Measurements from ENCODE around the gene SLC22A7. TPM values are rescaled to one million over a fixed set of nuclear protein-coding genes. Genes with fewer than 3 reads are reported as not detected.

SLC22A7 gene
- total RNA-seq, 2 experiments from 2014 or later, result not detected

DNA sequence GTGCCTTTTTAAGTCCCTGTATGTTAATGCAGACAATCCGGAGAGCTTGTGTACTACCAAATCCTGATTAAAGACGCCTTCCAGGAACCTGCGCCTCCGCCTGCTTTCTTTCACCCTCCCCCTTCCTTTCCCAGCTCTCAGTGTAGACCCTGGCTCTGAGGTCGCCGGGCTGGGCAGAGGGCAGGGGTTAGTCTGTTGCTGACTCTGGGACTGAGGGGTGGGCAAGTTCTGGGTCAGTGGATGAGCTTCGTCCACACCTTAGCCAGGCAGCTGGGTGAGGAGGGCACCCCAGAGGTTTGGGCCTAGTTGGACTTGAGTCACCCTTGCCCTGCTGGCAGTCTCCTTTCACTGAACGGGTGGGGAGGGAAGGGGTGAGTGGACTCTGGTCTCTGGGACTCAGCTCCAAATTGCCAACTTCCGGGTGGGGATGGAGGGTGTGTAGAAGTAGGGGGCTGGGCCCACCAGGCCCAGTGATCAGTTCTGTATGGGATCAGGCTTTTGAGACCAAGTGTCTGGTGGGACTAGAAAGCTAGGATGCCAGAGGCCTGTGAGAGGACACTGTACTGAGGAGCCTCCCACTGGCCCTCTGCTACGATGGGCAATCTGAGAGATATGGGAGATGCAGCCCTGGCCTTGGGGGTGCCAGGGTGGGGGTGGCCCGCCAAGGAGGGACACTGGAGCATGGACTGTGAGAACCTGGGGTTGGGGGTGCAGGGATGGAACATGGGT lies 21.3 kb upstream of the SLC22A7 start:
- H3K9me3 Mint-ChIP-seq, result no peaks in the 10 kb centered on the region
- intact Hi-C loops (cut with micrococcal nuclease), result no loop called here
- H3K4me1 Mint-ChIP-seq (ENCODE audit: low read depth), result peaks cover 8% of the 10 kb centered on the region
- ATAC-seq, result no peak
- POLR2A ChIA-PET, result no interaction called here
- no peak overlapping the region for H3K27ac Mint-ChIP-seq
- TF ChIP-seq, protein P1, sequence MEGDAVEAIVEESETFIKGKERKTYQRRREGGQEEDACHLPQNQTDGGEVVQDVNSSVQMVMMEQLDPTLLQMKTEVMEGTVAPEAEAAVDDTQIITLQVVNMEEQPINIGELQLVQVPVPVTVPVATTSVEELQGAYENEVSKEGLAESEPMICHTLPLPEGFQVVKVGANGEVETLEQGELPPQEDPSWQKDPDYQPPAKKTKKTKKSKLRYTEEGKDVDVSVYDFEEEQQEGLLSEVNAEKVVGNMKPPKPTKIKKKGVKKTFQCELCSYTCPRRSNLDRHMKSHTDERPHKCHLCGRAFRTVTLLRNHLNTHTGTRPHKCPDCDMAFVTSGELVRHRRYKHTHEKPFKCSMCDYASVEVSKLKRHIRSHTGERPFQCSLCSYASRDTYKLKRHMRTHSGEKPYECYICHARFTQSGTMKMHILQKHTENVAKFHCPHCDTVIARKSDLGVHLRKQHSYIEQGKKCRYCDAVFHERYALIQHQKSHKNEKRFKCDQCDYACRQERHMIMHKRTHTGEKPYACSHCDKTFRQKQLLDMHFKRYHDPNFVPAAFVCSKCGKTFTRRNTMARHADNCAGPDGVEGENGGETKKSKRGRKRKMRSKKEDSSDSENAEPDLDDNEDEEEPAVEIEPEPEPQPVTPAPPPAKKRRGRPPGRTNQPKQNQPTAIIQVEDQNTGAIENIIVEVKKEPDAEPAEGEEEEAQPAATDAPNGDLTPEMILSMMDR (IDR thresholded peaks at IDR 0.05), result no peak
- H3K36me3 Mint-ChIP-seq (ENCODE audit: low read depth), result no peaks in the 10 kb centered on the region
- no peak for DNase-seq
- peaks cover 37% of the 10 kb centered on the region for H3K27me3 Mint-ChIP-seq
- CTCF ChIA-PET, result no interaction called here
- H3K4me3 Mint-ChIP-seq, result no peak overlapping the region

DNA sequence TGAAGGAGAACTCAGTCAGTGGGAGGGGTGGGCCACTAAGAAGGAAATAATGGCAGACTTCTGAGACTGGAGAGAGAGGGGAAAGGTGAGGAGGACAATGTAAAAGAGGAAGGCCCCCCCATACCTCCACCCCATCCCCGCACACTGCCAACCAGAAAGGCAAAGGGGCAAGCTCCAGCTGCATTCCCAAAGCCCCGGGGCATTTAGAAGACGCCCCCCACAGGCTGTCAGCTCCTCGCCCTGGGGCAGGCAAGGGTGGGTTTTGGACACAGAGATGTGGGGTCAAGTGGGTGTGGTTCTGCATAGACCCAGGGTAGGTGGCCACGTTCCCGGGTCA lies 20.8 kb upstream of the SLC22A7 start:
- Mint-ChIP-seq H3K4me3 (no peak overlapping the region), H3K9me3 (no peaks in the 10 kb centered on the region), H3K36me3 (ENCODE audit: low read depth) (no peaks in the 10 kb centered on the region), H3K4me1 (ENCODE audit: low read depth) (peaks cover 8% of the 10 kb centered on the region), H3K27ac (no peak overlapping the region), H3K27me3 (peaks cover 34% of the 10 kb centered on the region)
- intact Hi-C loops (cut with micrococcal nuclease), result no loop called here
- DNase-seq, result no peak
- ChIA-PET POLR2A (no interaction called here), CTCF (no interaction called here)
- TF ChIP-seq, protein P1 (IDR thresholded peaks at IDR 0.05), result no peak
- no peak for ATAC-seq

DNA sequence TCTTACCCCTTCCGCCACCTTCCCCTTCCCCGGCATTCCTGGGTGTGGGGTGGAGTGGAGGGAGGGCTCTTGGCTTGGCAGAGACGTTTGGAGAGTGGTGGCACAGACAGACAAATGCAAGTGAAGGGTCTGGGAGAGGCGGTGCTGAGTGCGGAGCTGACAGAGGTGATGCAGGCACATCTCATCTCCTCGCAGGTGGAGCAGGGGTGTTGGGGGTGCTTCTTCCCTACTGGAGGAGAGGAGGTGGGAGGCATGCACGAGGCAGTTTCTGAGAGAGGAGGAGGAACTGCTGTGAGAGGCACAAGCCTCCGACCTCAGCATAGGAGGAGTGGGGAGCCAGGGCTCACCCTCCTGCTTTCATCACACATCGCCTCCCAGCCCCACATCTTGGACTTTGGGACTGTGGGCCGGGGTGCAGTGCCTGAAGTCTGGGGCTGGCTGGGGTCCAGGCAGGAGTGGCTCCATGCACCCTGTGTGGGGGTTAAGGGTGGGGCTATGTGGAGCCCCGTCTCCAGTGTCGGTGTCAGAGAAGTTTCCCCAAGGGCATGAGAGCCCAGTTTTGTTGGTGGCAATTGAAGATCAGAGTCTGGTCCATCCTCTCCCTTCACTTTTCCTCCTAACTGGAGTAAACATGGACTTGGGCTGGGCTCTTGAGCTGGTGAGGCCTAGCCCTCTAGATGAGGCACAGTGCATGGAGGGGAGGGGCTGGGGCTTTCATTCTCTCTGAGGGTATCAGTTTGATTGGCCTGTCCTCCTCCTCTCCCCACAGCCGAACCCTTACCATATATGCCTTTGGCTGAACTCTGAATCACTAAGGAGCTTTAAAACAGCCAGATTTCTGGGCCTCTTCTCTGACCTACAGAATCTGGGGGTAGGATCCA lies 20.2 kb upstream of the SLC22A7 start:
- ATAC-seq (no peak), DNase-seq (no peak)
- Mint-ChIP-seq H3K4me3 (no peak overlapping the region), H3K27ac (no peak overlapping the region), H3K27me3 (peaks cover 37% of the 10 kb centered on the region), H3K4me1 (ENCODE audit: low read depth) (peaks cover 8% of the 10 kb centered on the region), H3K9me3 (no peaks in the 10 kb centered on the region), H3K36me3 (ENCODE audit: low read depth) (no peaks in the 10 kb centered on the region)
- ChIA-PET CTCF (interaction anchor here (0.8 kb wide), 1 partner anchor 229 kb away, joined by 3 read pairs; no protein-coding TSS in a partner anchor), POLR2A (no interaction called here)
- TF ChIP-seq, protein P1 (IDR thresholded peaks at IDR 0.05), result no peak
- intact Hi-C loops (cut with micrococcal nuclease), result no loop called here

GRCh38 chr6:43278524-43279078 lies 19.5 kb upstream of the SLC22A7 start:
- DNase-seq, result no peak
- Mint-ChIP-seq H3K36me3 (ENCODE audit: low read depth) (no peaks in the 10 kb centered on the region), H3K27ac (no peak overlapping the region), H3K27me3 (peaks cover 35% of the 10 kb centered on the region), H3K4me1 (ENCODE audit: low read depth) (peaks cover 8% of the 10 kb centered on the region), H3K9me3 (no peaks in the 10 kb centered on the region), H3K4me3 (no peak overlapping the region)
- TF ChIP-seq, protein P1 (IDR thresholded peaks at IDR 0.05), result no peak
- ATAC-seq, result no peak
- ChIA-PET CTCF (interaction anchor here (0.8 kb wide), 1 partner anchor 228 kb away, joined by 3 read pairs; no protein-coding TSS in a partner anchor), POLR2A (no interaction called here)
- intact Hi-C loops (cut with micrococcal nuclease), result no loop called here
